GM12892 (cell line): Measurements from ENCODE around the gene RGS7.

Experiments used
- POLR2A ChIP-seq: IDR thresholded peaks from 2 replicates; pipeline ENCODE4 v1.6.1; 2011; ENCODE audit warnings: low read depth, low read length, control low read depth
- TAF1 ChIP-seq: IDR thresholded peaks from 2 replicates; pipeline ENCODE4 v1.6.1; 2011; ENCODE audit warnings: low read depth, mild to moderate bottlenecking, control low read depth, low read length, borderline replicate concordance

DNA sequence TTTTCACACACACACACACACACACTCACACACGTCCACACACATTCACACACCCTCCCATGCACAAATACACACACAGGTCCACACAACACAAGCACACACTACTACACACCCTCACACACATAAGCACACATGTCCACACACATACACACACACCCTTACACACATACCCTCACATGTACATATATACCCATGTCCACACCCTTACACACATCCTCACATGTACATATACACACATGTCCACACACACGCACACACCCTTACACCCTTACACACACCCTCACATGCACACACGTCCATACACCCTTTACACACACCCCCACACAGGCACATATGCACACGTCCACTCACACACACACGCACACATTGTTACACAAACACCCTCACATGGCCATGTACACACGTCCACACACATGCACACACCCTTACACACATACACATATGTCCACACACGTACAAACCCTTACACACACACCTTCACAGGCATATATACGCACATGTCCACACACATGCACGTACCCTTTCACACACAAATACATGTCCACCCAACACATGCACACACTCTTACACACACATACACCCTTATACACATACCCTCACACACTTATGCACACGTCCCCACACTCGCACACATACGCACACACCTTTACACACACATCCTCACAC is 50.7 kb downstream of the RGS7 start:
- no peak for TF ChIP-seq POLR2A
- no peak for TF ChIP-seq TAF1
